ENCODE data around the gene TMEM178A. TPM values are rescaled to one million over a fixed set of nuclear protein-coding genes. Genes with fewer than 3 reads are reported as not detected.

The TMEM178A gene
- total RNA-seq, 2 donors from 2014 or later, result 0.49 to 1.0 TPM

GRCh38 chr2:39757156-39757555, 91.4 kb downstream of the TMEM178A start:
- no peak overlapping the region for H3K9ac ChIP-seq (ENCODE audit: low read depth in 2 of 2, low read length in 2 of 2)
- H3K4me3 ChIP-seq, result no peak overlapping the region
- no peaks in the 10 kb centered on the region for H3K27me3 ChIP-seq
- intact Hi-C loops (cut with DNase I), result no loop called here
- no peaks in the 10 kb centered on the region for H3K36me3 ChIP-seq
- no peaks in the 10 kb centered on the region for H3K4me1 ChIP-seq
- H3K27ac ChIP-seq, result no peak overlapping the region
- no peaks in the 10 kb centered on the region for H3K9me3 ChIP-seq
- TF ChIP-seq, protein P1, sequence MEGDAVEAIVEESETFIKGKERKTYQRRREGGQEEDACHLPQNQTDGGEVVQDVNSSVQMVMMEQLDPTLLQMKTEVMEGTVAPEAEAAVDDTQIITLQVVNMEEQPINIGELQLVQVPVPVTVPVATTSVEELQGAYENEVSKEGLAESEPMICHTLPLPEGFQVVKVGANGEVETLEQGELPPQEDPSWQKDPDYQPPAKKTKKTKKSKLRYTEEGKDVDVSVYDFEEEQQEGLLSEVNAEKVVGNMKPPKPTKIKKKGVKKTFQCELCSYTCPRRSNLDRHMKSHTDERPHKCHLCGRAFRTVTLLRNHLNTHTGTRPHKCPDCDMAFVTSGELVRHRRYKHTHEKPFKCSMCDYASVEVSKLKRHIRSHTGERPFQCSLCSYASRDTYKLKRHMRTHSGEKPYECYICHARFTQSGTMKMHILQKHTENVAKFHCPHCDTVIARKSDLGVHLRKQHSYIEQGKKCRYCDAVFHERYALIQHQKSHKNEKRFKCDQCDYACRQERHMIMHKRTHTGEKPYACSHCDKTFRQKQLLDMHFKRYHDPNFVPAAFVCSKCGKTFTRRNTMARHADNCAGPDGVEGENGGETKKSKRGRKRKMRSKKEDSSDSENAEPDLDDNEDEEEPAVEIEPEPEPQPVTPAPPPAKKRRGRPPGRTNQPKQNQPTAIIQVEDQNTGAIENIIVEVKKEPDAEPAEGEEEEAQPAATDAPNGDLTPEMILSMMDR (IDR thresholded peaks at IDR 0.05), result no peak
- no peak for DNase-seq

DNA sequence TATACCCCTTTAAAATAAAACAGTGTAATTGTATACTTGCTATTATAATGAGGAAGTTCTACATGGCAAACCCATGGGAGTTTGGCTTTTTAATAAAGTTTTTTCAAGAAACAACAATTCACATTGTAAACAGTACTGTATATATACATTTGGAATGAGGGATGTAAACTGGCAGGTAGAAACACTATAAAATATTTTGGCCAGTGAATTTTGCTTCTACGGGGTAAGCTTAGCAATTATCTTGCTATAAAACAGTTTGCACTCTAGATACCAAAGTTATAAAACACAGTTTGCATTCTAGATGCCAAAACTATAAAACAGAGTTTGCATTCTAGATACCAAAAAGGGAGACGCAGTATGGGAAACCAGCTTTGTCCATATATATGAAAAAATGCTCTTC, 96.7 kb downstream of the TMEM178A start:
- Histone ChIP-seq H3K27ac (no peak overlapping the region), H3K27me3 (no peaks in the 10 kb centered on the region), H3K4me1 (no peaks in the 10 kb centered on the region), H3K36me3 (no peaks in the 10 kb centered on the region), H3K9ac (ENCODE audit: low read depth in 2 of 2, low read length in 2 of 2) (no peak overlapping the region), H3K4me3 (no peak overlapping the region), H3K9me3 (no peaks in the 10 kb centered on the region)
- intact Hi-C loops (cut with DNase I), result no loop called here
- TF ChIP-seq, protein P1 (IDR thresholded peaks at IDR 0.05), result no peak
- DNase-seq, result no peak

Other genes with a start within 250 kb of the TMEM178A start
- 10 to 100 TPM; 22.2 to 30.9 TPM for gene MAP4K3, start 228.6 kb upstream of the TMEM178A start, total RNA-seq
- gene THUMPD2, start 113.3 kb downstream of the TMEM178A start, total RNA-seq, result 1 to 10 TPM; 8.0 to 8.3 TPM